ENCODE measurements around the gene UNC13B. TPM values are rescaled to one million over a fixed set of nuclear protein-coding genes. Genes with fewer than 3 reads are reported as not detected.

Gene UNC13B
- total and polyA plus RNA-seq, 2 of the 8 experiments (the other 6 are each of a cell fraction or from before 2014, with no cell fraction given), result 23.1 to 51.7 TPM

DNA sequence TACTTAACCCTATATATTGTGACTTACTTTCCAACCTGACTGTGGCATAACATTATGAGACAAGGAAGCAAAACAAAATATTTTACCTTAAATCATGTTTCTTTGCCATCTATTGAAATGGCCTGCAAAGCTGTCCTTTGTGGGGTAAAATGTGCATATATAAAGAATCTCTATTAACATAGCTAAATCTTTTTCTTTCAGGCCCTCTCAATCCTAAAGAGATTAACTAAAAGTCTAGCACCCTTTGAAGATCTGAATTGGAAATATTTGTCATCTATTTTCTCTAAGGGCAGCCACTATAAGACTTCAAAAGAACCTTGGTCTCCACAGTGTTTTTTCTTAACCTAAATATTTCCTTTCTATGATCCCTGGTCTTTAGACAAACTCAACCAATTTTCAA is 5.0 kb upstream of the UNC13B start (continued):
- TF ChIP-seq RFX5 (IDR thresholded peaks at IDR 0.05; ENCODE audit: borderline replicate concordance, low read depth, low read length), result no peak
- no peak for TF ChIP-seq CBX5 (IDR thresholded peaks at IDR 0.05; ENCODE audit: low read depth, low read length)
